ENCODE data around the gene FOXO3. TPM values are rescaled to one million over a fixed set of nuclear protein-coding genes. Genes with fewer than 3 reads are reported as not detected.
"Not testable (repeated sequence)": the region's sequence is repeated elsewhere in the genome, so short reads cannot be mapped to it uniquely, and the experiment has no call there.

The FOXO3 gene
- total RNA-seq, 1 donor from 2014 or later = 32.8 TPM

- Mint-ChIP-seq H3K4me1 (peaks cover 20% of the 10 kb centered on the region), H3K27me3 (ENCODE audit: low read depth) (peaks cover 24% of the 10 kb centered on the region), H3K4me3 (peak overlapping the region; percentile 99), H3K27ac (ENCODE audit: unreplicated experiment) (peak overlapping the region; percentile 98), H3K36me3 (ENCODE audit: low read depth) (peaks cover 4% of the 10 kb centered on the region), H3K9me3 (no peaks in the 10 kb centered on the region)
- DNase-seq (ENCODE audit: low read depth, low spot score) = peak; percentile 69
- peak; percentile 27 for TF ChIP-seq CTCF (conservative IDR thresholded peaks at IDR 0.05)
These were observed 3.0 kb upstream of the FOXO3 start for GRCh38 chr6:108557494-108558371.

- Mint-ChIP-seq H3K27me3 (ENCODE audit: low read depth) (peaks cover 32% of the 10 kb centered on the region), H3K9me3 (no peaks in the 10 kb centered on the region), H3K36me3 (ENCODE audit: low read depth) (peaks cover 4% of the 10 kb centered on the region), H3K4me3 (peak overlapping the region; percentile 99), H3K4me1 (peaks cover 28% of the 10 kb centered on the region), H3K27ac (ENCODE audit: unreplicated experiment) (peak overlapping the region; percentile 98)
- DNase-seq (ENCODE audit: low read depth, low spot score) = peak; percentile 93
- no peak for TF ChIP-seq CTCF (conservative IDR thresholded peaks at IDR 0.05)
These were observed 2.2 kb upstream of the FOXO3 start for GRCh38 chr6:108558372-108559096.

GRCh38 chr6:108559097-108559883, 1.4 kb upstream of the FOXO3 start:
- Mint-ChIP-seq H3K9me3 (no peaks in the 10 kb centered on the region), H3K27me3 (ENCODE audit: low read depth) (peaks cover 38% of the 10 kb centered on the region), H3K4me1 (peaks cover 33% of the 10 kb centered on the region), H3K4me3 (peak overlapping the region; percentile 99), H3K27ac (ENCODE audit: unreplicated experiment) (peak overlapping the region; percentile 92), H3K36me3 (ENCODE audit: low read depth) (peaks cover 4% of the 10 kb centered on the region)
- TF ChIP-seq CTCF (conservative IDR thresholded peaks at IDR 0.05) = no peak
- peak; percentile 68 for DNase-seq (ENCODE audit: low read depth, low spot score)

GRCh38 chr6:108559884-108560462, 744 bp upstream of the FOXO3 start:
- H3K27ac Mint-ChIP-seq (ENCODE audit: unreplicated experiment) = peak overlapping the region; percentile 86
- H3K36me3 Mint-ChIP-seq (ENCODE audit: low read depth) = peaks cover 4% of the 10 kb centered on the region
- no peak for TF ChIP-seq CTCF (conservative IDR thresholded peaks at IDR 0.05)
- no peaks in the 10 kb centered on the region for H3K9me3 Mint-ChIP-seq
- H3K4me1 Mint-ChIP-seq = peaks cover 40% of the 10 kb centered on the region
- H3K27me3 Mint-ChIP-seq (ENCODE audit: low read depth) = peaks cover 45% of the 10 kb centered on the region
- H3K4me3 Mint-ChIP-seq = peak overlapping the region; percentile 96
- peak; percentile 55 for DNase-seq (ENCODE audit: low read depth, low spot score)

GRCh38 chr6:108561309-108561647, 561 bp downstream of the FOXO3 start:
- H3K36me3 Mint-ChIP-seq (ENCODE audit: low read depth); H3K9me3 Mint-ChIP-seq; DNase-seq (ENCODE audit: low read depth, low spot score); H3K27ac Mint-ChIP-seq (ENCODE audit: unreplicated experiment): not testable (repeated sequence)
- H3K27me3 Mint-ChIP-seq (ENCODE audit: low read depth) = peaks cover 44% of the 10 kb centered on the region
- H3K4me1 Mint-ChIP-seq = peaks cover 53% of the 10 kb centered on the region
- H3K4me3 Mint-ChIP-seq = peak overlapping the region; percentile 95
